Stimulated activated CD8-positive, alpha-beta memory T cell treated with anti-CD3 and anti-CD28 coated beads, Interleukin-4, amount 100 ng/mL, for 48 hours (primary cell): ENCODE data around the gene LEMD2.

Source experiments
- DNase-seq: peaks from one replicate; pipeline ENCODE4 v3.0.0-alpha.2; 2020

The LEMD2 gene

GRCh38 chr6:33732817-33733708 is 55.9 kb downstream of the LEMD2 start:
- DNase-seq, result no peak

DNA sequence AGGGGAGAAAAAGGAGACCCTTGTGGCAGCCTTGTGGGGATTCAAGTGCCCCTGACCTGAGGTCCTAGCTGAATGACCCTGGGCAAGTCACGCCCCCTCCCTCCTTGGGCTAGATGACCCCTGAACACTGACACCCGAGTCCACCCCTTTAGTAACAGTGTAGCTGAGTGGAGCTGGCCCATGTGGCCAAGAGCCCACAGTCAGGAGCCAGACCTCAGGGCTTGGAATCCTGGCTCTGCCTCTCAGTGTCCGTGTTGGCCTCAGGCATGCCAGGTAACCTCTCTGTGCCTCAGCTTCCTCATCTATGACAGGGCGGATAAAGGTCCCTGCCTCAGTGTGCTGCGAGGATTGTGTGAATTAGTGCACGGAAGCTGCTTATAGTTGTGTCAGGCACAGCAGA is 56.5 kb downstream of the LEMD2 start:
- no peak for DNase-seq

- no peak for DNase-seq
These were observed 57.1 kb downstream of the LEMD2 start for GRCh38 chr6:33731751-33732282.

DNA sequence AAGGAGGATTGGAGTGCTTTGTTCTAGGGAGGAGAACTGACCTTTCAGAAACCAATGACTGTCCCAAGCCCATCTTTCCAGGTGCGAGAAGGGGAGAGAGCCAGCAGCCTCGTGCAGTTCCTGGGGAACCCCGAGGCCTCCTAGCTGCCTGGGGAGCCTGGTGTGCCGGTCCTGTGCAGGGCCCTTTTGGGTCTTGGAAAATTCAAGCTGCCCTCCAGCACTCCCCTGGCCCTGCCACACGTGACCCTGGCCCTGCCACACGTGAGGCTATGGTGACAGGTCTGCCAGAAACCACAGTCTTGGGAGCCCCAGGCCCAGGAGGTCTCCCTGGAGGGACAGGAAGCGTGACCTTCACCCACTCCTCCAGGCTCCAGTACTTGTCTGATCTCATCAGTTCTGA is 57.9 kb downstream of the LEMD2 start:
- no peak for DNase-seq

DNA sequence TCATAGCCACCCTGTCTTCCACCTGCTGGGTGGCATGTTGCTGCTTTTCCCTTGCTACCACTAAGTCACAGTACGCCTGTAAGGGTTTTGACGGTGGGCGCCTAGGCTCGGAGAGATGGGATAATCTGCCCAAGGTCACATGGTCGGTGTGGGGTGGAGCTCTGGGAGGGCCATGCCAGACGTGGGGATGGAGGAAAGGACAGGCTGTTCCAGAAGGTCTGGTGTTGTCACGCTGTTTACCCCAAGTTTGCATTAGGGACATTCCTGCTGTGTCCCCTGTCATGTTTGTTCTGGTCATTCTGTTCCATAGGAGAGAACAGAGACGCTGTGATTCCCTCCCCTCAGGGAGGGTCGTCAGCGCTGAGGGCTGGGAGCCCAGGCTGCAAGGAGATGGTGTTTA is 58.3 kb downstream of the LEMD2 start:
- DNase-seq, result no peak

DNA sequence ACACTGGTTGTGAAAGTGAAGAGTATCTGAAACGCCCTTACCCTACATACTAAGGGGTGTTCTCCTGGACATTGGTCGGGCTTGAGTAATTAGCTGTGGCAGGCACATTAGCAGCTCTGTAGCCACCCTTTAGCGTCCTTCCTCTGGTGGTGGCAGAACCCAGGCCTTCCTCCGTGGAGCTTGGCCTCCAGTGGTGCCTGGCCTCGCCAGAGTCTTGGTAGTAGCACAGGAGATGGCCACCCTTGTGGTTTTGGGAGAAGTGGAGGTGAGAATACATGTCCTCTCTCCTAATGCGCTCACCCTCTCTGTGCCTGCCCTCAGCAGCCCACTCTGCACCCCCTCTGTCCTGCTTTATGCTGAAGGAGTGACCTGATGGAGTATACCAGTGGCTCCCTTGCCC is 59.9 kb downstream of the LEMD2 start:
- DNase-seq, result no peak

- DNase-seq, result no peak
These were observed 60.5 kb downstream of the LEMD2 start for GRCh38 chr6:33728438-33728837.

GRCh38 chr6:33727932-33728331 is 61.0 kb downstream of the LEMD2 start:
- DNase-seq, result no peak

- DNase-seq, result no peak
These were observed 61.8 kb downstream of the LEMD2 start for GRCh38 chr6:33727126-33727525.

GRCh38 chr6:33726696-33727095 is 62.2 kb downstream of the LEMD2 start:
- no peak for DNase-seq

GRCh38 chr6:33725891-33726673 is 62.8 kb downstream of the LEMD2 start:
- no peak for DNase-seq

GRCh38 chr6:33725222-33725621 is 63.7 kb downstream of the LEMD2 start:
- no peak for DNase-seq

GRCh38 chr6:33724102-33725023 is 64.6 kb downstream of the LEMD2 start:
- no peak for DNase-seq

- DNase-seq, result no peak
These were observed 65.4 kb downstream of the LEMD2 start for GRCh38 chr6:33723371-33724085.

GRCh38 chr6:33722103-33722623 is 66.8 kb downstream of the LEMD2 start:
- DNase-seq, result no peak

DNA sequence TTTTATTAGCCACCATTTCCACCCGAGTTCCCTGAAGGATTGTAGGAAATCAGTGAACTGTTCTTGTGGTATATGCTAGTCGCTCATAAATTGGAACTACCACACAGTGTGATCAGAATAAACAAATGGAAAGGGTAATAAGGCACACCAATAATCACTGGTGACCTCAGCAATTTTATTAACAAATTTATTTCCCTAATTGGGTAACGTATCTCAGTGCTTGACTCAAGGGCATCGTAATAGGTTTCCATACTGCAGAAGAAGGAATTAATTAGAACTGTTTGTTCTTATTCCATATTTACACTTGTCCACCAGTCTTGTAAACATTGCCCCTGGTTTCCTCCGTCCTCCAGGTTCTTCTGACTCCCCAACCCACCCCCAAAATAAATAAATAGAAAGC is 67.4 kb downstream of the LEMD2 start:
- no peak for DNase-seq
